ENCODE measurements around the gene FREM2.

DNA sequence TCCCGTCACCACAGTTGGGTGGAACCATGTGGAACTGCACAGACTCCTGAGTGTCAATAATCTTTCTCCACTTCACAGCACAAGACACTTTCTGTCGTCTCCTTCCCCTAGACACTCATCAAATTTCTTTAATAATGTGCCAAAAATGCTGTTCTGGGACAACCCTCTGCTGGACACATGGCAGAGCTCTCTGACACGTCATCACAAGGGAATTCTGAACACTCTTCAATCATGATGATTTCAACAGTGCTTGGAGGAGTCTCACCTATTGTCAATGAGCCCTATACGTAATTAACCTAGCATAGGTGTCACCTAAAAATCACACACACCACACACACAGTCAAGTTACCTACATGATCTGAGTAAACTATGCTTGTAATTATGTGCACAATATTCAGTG is 162.4 kb downstream of the FREM2 start:
- TF ChIP-seq FOXA1 (IDR thresholded peaks at IDR 0.05) (no peak), ARNT (IDR thresholded peaks at IDR 0.05) (no peak), SP1 (IDR thresholded peaks at IDR 0.05) (no peak), TARDBP (IDR thresholded peaks at IDR 0.05) (no peak), ELF4 (IDR thresholded peaks at IDR 0.05) (no peak), FOXK2 (IDR thresholded peaks at IDR 0.05) (no peak), LEF1 (IDR thresholded peaks at IDR 0.05; ENCODE audit: borderline replicate concordance) (no peak), BHLHE40 (IDR thresholded peaks at IDR 0.05; ENCODE audit: borderline replicate concordance) (no peak), CTBP1 (IDR thresholded peaks at IDR 0.05; ENCODE audit: borderline replicate concordance) (no peak)
- TF ChIP-seq, protein P1, sequence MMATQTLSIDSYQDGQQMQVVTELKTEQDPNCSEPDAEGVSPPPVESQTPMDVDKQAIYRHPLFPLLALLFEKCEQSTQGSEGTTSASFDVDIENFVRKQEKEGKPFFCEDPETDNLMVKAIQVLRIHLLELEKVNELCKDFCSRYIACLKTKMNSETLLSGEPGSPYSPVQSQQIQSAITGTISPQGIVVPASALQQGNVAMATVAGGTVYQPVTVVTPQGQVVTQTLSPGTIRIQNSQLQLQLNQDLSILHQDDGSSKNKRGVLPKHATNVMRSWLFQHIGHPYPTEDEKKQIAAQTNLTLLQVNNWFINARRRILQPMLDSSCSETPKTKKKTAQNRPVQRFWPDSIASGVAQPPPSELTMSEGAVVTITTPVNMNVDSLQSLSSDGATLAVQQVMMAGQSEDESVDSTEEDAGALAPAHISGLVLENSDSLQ (IDR thresholded peaks at IDR 0.05) = no peak
